GM23248 (cell line): ENCODE data around the gene PARD6B.
"Not testable (repeated sequence)": the region's sequence is repeated elsewhere in the genome, so short reads cannot be mapped to it uniquely, and the experiment has no call there.

Source experiments
- EZH2 ChIP-seq: fragments of 200-600 bp; sonication (generic); IDR thresholded peaks from 2 replicates; pipeline ENCODE4 v1.6.1; 2018; ENCODE audit warnings: antibody characterized with exemption, mild to moderate bottlenecking; ENCODE audit not compliant: insufficient read depth, poor library complexity, severe bottlenecking
- EZH2phosphoT487 ChIP-seq: fragments of 200-600 bp; sonication (generic); IDR thresholded peaks from 2 replicates; pipeline ENCODE4 v1.6.1; 2018; ENCODE audit warnings: antibody characterized with exemption, moderate library complexity, mild to moderate bottlenecking, low read depth; ENCODE audit not compliant: insufficient read depth

GRCh38 chr20:50714426-50714825, 17.0 kb upstream of the PARD6B start:
- TF ChIP-seq EZH2, EZH2phosphoT487: not testable (repeated sequence)
